Measurements from ENCODE around the gene KIF4A.

The KIF4A gene

DNA sequence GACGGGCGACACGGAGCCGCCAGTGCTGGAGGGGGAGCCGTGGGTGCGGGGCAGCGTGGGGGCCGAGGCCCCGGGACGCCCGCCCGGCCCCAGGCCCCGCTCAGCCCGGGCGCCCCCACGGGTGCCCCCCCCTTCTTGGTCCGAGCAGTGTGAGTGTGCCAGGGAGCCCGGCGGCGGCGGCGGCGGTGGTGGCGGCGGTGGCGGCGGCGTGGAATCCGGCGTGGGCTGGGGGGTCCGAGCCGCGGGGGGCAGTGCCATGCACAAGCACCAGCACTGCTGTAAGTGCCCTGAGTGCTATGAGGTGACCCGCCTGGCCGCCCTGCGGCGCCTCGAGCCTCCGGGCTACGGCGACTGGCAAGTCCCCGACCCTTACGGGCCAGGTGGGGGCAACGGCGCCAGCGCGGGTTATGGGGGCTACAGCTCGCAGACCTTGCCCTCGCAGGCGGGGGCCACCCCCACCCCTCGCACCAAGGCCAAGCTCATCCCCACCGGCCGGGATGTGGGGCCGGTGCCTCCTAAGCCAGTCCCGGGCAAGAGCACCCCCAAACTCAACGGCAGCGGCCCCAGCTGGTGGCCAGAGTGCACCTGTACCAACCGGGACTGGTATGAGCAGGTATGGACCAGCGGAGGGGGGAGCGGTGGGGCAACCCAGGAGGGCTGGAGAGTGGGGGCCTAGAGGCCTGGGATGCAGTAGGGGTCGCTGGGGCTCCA, 155.2 kb downstream of the KIF4A start:
- no peak for DNase-seq

DNA sequence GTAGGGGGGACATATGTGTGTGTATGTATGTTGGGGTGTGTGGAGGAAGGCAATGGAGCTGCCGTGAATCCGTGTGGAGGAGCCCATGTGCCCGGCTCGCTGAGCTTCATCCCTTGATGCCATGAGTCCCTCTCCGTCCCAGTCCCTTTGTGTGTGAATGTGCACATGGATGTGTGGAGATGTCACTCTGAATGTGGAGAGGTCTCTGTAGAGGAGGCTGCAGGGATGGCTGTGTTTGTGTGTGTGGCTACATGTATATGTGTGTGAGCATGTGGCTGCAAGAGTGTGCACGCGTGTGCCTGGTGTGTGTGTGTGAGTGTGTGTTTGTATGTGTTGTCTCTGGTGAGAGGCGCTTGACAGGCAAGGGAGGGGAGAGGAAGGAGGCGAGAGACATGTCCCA, 156.0 kb downstream of the KIF4A start:
- no peak for DNase-seq

DNA sequence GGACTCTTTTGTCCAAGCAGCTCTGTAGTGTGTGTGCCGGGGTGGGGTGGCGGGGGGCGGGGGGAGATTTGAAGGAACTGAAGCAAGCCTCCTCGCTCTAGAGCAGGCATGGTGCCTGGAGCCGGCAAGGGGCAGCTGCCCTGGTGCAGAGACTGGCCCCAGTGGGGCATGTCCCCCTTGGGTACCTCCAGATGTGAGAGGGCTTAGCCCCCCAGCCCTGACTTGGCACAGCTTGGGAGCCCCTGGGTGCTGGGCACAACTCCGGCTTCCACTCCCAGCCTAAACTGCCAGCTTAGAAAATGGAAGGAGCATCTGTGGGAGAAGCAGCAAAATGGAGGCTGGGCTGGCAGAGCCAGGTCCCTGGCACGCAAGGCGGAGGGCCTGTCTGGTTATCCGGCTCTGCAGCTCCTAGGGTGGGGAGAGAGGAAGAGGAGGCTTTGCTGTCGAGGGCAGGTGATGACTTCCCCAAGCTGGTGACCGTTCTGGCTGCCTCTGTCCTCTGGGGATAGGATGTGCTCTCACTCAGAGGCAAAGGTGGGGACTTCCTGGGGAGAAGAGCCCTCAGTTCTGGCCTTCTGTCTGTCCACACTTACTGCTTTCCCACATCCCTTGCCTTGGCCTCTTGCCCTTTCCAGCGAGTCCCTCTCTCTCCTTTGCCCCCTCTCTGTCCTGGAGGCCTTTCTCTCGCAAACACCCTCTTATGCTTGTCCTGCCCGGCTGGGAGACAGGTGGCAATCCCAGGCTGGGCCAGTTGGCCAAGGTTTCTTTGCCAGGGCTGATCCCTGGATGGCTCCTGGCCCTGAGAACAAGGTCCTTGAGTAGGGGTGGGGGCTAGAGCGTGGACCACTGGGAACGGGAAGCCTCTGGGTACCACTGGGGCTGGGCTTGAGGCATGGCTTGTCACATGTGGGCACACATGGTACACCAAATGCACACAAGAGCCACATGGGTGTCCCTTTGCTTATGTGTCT, 156.8 kb downstream of the KIF4A start:
- DNase-seq: no peak

DNA sequence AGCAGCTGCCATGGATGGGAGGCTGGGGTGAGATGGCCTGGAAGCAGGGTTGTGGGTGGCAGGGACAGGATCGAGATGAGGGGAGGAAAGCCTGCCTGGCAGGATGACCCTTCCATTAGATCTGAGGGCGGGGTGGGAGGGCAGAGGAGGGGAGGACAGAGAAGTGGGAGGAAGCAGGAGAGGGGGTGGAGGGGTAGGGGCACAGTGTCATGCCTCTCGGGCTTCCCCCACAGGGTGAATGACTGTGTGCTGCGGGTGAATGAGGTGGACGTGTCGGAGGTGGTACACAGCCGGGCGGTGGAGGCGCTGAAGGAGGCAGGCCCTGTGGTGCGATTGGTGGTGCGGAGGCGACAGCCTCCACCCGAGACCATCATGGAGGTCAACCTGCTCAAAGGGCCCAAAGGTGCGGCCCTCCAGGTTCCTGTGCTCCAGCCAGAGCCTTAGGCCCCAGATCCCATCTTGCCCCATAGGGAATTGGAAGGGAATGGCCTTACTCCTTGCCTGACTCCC, 159.6 kb downstream of the KIF4A start:
- no peak for DNase-seq

DNA sequence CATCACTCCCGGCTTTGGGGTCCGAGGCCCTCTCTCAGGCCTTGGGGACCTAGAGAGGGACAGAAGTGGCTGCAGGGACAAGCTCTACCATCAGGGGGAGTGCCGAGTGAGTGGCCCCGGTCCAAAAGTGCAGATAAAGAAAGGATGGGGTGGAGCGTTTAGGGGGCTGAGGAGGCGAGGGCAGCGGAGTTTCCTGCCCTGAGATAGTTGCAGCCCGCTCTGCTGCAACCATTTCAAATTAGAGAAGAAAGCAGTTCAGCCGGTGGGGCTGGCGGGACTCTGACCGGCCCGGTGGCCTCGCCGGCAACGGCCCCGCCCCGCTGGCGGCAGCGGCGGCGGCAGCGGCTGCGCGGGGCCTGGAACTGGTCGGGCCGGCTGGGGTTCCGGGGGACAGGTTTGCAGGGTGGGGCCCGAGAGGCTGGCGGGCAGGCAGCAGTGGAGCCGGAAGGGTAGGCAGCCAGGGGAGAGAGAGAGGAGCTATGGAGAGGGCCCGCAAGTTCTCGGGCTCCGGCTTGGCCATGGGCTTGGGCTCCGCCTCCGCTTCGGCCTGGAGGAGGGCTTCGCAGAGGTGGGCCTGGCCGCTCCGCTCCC, 162.3 kb downstream of the KIF4A start:
- DNase-seq: peak; percentile 56

DNA sequence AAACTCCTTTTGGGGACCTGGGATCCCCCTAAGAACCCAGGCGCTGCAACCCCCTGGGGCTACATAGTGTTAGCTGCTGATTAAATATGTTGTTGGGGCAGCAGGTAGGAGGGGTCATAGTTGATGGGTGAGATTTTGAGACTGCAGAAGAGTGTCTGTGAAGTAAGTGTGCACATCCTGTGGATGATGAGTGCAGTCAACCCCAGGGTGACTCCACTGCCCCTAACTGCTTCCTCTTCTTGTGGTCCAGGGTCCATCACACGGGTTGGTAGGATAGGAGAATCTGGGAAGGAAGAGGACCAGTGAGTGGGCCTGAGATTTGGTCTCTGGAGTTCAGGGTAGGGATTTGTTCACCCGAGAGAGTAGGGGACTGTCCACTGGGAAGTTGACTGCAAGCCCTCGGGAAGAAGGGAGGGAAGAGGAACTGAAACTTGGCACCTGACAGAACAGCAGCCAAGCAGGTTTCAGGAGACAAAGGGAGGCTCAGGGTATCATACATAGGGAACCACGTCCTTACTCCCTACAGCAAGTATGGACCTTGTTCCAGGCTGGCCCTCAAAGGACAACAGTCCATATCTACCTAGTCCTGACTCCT, 163.2 kb downstream of the KIF4A start:
- DNase-seq: no peak

DNA sequence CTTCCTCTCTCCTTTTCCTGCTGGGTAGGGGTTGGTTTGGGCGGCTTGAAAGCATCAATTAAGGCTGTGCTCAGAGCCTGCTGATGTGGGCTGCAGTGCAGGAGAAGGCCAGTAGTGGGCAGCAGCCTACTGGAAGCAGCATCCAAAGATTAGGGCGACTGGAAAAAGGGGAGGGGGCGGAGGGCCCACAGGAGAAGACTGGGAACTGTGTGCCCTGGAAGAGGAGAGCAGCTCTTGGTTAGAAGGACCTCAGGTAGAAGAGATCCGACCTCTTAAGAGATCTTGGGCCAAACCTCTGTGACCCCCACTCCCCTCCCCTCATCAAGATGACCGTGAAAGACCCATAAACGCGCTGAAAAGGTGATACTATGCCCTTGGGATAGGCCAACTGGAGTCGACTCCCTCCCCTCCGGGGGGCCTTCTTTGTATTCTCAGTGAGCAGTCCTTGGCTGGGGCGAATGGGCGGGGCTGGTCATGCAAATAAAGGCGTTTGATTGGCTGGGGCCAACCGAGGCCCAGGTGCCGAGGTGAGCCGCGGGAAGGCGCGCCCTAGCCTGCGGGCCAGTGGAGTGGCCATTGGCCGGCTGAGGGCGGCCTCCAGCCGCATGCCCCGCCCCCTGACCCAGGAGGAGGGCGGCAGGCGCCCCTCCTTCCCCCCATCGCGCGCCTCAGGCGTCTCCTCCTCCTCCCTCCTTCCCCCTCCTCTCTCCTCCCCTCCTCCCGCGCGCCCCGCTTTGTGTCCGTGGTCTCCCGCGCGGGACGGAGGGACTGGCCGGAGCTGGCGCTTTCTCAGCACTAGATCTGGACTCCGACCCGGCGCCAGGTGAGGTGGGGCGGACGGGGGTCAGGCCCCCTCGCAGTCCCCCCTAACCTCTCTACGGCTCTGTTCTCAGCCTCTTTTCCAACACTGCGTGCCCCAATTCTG, 164.8 kb downstream of the KIF4A start:
- DNase-seq: peak; percentile 64

DNA sequence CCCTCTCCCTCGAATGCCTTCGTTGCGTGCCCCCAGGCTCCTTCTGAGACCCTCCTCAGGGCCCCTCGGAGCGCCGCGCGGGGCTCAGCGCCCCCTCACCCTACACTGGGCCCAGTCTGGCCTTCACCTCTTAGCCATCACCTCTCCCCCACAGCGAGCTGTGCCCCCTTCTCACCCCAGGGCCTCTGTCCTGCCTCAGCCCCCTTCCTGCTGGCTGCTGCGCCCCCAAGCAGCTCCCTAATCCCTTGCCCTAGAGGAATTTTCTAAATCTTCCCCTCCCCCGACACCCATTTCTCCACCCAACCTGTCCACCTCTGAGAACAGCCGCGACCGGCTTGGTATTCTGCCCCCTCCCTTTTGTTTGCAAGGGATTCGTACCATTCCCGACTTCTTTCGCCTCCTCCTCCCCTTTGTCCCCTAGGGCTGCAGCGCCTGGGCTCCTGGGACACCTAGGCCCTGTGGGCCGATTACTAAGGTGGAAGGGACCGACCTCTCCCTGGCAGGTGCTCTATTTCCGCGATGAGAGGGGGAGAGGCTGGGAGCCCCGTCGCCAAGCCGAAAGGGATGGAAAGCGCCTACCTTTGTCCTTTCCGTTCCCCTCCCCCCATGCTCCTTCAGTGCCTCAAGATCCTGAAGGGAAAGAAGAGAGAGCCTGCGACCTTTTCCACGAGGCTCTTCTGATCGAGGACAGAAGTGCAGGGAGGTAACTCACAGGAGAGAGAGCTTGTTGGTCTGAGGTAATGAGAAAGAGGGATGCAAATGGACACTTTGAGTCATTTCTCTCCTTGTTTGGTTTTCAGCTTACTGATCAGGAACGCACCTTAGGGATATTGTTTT, 165.7 kb downstream of the KIF4A start:
- no peak for DNase-seq

DNA sequence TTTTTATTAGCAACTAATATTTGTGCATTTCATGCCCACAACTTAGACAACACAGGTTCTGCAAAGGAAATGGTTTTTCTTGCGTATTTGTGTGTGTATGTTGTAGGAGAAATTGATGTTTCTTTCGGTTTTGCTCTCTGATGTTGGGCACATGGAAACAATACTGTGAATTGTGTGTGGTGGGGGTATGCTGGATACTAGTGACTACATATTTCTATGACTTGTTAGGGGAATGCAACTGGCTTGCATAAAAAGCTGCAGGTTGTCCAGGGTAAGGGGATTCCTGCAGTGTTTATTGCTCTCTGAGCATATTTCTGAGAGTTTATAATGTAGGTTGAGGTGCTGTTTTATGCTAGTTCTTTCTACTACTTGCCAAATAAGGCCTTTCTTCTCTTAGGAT, 166.4 kb downstream of the KIF4A start:
- no peak for DNase-seq

DNA sequence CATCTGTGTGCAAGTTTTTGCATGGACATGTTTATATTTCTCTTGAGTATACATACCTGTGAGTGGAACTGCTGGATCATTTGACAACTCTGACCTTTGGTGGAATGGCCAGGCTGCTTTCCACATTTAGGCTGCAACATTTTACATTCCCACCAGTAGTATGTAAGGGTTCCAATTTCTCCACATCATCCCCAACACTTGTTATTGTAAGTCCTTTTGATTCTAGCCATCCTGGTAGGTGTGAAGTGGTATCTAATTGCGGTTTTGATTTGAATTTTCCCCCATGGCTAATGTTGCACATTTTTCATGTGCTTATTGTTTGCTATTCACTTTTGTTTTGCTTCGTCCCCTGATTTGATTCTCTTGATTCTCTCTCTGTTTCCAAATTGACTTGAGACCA, 171.1 kb downstream of the KIF4A start:
- no peak for DNase-seq

DNA sequence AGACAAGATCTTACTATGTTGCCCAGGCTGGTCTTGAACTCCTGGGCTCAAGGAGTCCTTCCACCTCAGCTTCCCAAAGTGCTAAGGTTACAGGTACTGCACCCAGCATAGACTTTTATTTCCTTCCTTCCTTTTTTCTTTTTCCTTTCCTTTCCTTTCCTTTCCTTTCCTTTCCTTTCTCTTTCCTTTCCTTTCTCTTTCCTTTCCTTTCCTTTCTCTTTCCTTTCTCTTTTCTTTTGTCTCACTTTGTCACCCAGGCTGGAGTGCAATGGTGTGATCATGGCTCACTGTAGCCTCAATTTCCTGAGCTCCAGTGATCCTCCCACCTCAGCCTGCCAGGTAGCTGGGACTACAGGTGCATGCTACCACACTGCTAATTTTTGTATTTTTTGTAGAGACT, 174.1 kb downstream of the KIF4A start:
- DNase-seq: no peak

DNA sequence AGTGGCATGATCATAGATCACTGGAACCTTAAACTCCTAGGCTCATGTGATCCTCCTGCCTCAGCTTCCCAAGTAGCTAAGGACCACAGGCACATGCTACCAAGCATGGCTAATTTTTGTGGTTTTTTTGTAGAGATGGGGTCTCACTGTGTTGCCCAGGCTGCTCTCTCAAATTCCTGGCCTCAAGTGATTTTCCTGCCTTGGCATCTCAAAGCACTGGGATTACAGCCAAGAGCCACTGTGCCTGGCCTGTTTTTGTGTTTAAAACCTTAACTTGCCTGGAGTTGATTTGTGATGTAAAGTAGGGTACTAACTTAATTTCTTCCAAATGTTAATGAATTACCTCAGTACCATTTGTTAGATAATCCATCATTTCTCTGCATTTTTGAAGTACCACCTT, 177.1 kb downstream of the KIF4A start:
- no peak for DNase-seq

DNA sequence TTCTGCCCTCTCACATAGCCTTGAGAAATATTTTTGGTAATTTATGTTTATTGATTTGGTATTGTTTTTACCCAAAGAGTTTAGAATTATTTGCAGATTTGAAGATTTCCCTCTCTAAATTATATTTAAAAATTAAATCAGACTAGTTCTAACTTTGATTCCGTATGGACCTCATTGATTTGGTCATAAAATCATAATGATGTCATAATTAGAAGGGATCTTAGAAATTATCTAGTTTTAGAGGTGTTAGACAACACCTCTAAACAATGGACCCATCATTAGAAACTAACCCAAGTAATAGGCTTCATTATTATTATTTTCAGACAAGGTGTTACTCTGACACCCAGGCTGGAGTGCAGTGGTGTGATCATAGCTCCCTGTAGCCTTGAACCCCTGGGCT, 178.8 kb downstream of the KIF4A start:
- no peak for DNase-seq

Measured in activated naive CD4-positive, alpha-beta T cell treated with anti-CD3 and anti-CD28 coated beads, Interleukin-2, amount 50 U/mL, for 16 hours (primary cell).